HG03025 (cell line): Measurements from ENCODE around the gene ATAD3B.
"Not testable (repeated sequence)": the region's sequence is repeated elsewhere in the genome, so short reads cannot be mapped to it uniquely, and the experiment has no call there.

Experiments used
- ATAC-seq: cut with Tn5 transposase; IDR thresholded peaks from one replicate; pipeline ENCODE4 v1.9.1; 2021; ENCODE audit warnings: mild to moderate bottlenecking, moderate library complexity; ENCODE audit not compliant: unreplicated experiment, low FRiP score

The ATAD3B gene

DNA sequence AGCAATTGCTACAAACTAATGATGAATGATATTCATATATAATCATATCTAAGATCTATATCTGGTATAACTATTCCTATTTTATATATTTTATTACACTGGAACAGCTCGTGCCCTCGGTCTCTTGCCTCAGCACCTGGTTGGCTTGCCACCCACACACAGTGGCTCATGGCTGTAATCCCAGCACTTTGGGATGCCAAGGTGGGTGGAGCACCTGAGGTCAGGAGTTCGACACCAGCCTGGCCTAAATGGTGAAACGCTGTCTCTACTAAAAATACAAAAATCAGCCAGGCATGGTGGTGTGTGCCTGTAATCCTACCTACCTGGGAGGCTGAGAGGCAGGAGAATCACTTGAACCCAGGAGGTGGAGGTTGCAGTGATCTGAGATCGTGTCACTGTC, 34.2 kb downstream of the ATAD3B start:
- not testable (repeated sequence) for ATAC-seq

GRCh38 chr1:1507305-1507704, 35.7 kb downstream of the ATAD3B start:
- no peak for ATAC-seq

DNA sequence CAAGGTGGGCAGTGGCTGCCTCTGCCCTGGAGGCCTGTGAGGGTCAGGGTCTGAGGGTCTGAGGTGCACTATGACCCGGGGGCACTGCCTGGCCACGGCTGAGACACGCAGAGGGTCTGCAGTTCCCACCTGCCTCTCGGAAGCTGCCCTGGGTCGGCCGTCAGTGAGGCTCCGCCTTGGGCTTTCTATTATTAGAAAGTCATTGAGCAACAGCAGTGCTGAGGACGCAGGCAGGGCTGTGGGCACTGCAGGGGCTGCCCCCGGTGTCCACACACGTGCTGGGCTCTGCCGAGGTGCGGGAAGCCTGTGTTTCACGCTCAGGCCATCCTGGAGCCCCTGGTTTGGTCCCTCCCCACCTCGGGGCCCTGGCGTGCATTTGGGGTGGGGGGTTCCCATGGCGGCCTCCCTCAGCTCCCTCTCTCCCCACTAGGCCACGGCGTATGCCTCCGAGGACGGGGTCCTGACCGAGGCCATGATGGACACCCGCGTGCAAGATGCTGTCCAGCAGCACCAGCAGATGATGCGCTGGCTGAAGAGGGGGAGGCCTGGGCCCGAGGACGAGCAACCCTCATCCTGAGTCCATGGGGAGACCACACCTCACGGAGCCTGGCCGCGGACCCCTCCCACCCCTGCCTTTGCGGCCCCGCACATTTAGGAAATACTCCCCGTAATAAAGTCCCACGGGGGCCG, 37.4 kb downstream of the ATAD3B start:
- ATAC-seq, result not testable (repeated sequence)

DNA sequence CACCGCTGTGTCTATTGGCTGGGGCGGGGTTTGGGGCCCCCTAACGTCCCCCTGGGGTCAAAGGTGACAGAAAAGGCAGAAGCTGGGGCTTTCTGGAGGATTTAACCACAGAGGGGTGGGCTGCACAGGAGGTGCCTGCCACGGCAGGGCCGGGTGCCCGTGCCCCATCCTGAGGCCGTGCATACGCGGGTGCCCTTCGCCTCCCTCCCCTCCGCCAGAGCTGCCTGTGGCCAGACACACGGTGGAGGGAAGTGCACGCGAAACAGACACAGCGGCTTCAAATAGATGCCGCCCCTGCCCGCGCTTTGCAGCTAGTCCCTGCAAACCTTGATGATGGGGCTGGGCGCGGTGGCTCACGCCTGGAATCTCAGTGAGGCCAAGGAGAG, 37.9 kb downstream of the ATAD3B start:
- ATAC-seq, result not testable (repeated sequence)

DNA sequence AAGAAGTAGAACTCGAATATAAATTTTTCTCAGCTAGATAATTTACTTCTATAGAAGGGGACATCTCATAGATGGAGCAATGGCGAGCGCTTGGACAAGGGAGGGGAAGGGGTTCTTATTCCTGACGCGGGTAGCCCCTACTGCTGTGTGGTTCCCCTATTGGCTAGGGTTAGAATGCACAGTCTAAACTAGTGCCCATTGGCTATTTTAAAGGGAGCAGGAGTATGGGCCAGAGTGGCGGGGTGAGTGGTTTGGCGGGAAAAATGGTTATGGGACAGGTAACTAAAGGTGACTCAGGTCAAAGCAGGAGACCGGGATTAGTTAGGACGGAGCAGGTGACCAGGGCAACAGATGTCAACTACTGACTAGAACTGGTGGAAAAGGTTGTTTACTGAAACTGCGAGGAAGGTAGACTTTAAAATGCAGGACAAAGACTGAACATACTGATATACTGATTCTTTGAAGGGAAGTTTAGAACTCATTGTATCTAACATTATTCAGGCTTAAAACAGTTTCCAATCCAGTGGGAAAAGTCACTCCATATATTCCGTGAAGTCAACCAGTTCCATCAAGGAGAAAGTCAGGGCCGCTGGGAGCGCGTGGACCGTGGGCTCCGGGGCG, 39.5 kb downstream of the ATAD3B start:
- ATAC-seq, result no peak

GRCh38 chr1:1511533-1512285, 40.1 kb downstream of the ATAD3B start, which contains the start of gene ATAD3A:
Gene ATAD3A, plus strand, starts transcription at chr1:1512162. Its CDS starts 107 bp downstream, at chr1:1512269.
- peak; percentile 76 for ATAC-seq

GRCh38 chr1:1512425-1512824, 40.9 kb downstream of the ATAD3B start:
- ATAC-seq, result peak; percentile 7

- not testable (repeated sequence) for ATAC-seq
Observed at GRCh38 chr1:1513675-1514074, 42.1 kb downstream of the ATAD3B start.

DNA sequence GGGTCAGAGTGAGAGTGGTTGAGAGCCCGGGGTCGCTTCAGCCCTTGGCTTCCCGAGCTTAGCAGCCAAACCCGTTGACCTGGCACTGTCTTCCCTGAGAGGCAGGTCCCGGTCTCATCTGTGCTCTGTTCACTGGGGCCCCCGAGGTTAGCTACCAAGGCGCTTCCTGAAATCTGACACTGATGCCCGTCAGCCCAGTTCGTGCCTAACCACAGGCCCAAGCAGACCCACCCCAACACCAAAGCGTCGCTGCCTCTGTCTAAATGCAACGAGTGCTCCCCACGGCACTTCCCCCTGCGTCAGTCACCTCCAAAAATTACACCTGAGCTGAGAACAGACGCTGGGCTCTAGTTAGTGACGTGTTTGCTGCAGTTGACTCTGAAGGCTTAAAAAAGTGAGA, 42.8 kb downstream of the ATAD3B start:
- ATAC-seq, result not testable (repeated sequence)

DNA sequence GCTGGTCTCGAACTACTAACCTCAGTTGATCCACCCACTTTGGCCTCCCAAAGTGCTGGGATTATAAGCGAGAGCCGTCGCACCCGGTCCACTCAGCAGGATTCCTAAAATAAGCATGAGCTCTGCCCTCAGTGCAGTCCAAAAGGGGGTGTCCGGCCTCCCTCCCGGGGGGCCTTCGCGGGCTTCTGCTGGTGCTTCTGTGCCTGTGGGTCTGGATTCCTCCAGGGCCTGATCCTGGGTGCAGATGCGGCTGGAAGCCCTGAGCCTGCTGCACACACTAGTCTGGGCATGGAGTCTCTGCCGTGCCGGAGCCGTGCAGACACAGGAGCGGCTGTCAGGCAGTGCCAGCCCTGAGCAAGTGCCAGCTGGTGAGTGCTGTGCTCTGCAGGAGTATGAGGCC, 45.4 kb downstream of the ATAD3B start:
- not testable (repeated sequence) for ATAC-seq

- no peak for ATAC-seq
Observed at GRCh38 chr1:1517973-1518620, 46.5 kb downstream of the ATAD3B start.

GRCh38 chr1:1518621-1519007, 47.0 kb downstream of the ATAD3B start:
- ATAC-seq, result not testable (repeated sequence)

DNA sequence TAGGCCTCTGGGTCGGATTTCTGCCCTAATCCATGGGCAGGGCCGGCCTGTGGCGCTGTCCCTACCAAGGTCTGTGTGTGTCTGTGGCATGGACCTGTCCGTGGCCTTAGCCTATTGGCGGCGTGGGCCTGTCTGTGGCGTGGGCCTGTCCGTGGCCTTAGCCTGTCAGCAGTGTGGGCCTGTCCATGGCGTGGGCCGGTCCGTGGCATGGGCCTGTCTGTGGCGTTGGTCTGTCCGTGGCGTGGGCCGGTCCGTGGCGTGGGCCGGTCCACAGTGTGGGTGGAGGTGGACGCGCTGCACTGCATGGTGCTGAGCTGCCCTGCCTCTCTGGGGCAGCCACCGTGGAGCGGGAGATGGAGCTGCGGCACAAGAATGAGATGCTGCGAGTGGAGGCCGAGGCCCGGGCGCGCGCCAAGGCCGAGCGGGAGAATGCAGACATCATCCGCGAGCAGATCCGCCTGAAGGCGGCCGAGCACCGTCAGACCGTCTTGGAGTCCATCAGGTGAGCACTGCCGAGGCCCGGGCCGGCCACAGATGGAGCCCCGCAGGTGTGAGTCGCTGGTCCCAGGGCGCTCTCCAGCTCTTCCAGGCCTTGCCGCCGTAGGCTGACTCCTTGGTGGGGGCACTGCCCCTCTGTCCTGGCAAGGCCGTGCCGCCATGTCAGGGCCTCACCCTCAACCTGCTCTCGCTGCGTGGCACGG, 48.4 kb downstream of the ATAD3B start:
- ATAC-seq, result not testable (repeated sequence)

DNA sequence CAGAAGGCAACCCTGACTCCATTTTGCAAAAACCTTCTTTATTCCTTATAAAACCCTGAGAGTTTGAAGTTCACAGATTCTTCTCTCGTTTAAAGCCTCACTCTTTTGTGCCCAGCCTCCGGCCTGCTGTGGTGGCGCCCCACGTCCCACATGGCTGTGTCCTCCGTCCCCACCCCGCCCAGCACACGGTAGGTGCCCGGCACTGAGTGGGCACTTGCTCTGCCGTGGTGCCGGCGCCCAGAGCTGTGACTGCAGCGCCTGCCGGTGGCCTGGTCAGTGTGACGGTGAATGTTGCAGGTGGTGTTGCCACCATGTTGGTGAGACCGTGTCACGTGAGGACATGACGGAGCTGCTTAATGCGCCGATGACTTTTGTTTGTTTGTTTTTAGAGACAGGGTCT, 49.8 kb downstream of the ATAD3B start:
- no peak for ATAC-seq

DNA sequence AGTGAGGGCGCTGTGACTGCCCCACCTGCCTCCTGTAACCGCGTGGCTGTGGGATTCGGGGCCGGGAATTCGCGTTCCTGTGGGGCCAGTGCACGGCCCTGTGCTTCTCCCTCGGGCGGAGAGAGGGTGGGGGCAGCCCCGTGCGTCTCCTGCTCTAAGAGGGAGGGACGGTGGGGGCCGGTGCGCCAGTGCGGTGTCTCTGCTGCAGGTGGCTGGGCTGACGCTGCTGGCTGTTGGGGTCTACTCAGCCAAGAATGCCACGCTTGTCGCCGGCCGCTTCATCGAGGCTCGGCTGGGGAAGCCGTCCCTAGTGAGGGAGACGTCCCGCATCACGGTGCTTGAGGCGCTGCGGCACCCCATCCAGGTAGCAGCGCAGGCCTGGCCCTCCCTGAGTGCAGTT, 51.0 kb downstream of the ATAD3B start:
- not testable (repeated sequence) for ATAC-seq

DNA sequence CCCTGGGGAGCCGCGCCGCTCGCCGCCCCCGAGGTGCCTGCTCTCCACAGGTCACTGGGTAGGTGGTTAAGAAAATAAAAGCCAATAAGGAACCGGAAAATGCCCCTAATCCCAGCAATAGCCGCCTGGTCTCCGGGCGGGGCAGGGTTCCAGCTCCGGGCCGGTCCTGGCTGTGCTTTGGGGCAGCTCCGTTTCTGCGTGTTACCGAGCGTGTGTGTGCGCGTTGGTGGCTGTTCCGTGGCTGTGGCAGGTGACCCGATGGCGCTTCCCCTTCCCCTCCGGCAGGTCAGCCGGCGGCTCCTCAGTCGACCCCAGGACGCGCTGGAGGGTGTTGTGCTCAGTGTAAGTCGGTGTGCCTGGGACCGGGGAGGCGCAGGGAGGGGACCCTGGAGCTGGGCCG, 51.7 kb downstream of the ATAD3B start:
- not testable (repeated sequence) for ATAC-seq

DNA sequence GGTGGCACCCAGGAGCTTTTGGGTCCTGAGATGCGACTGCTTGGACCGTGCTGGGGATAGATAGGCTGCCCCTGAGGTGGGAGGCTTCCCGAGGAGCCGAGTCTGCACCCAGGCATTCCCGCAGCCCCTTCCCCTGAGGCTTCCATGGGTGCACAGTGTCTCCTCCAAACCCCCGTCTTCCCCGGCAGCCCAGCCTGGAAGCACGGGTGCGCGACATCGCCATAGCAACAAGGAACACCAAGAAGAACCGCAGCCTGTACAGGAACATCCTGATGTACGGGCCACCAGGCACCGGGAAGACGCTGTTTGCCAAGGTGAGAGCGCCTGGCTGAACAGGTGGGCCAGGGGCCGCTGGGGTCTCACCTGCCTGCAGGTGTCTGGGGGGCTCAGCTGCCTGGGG, 52.1 kb downstream of the ATAD3B start:
- not testable (repeated sequence) for ATAC-seq

- ATAC-seq, result not testable (repeated sequence)
Observed at GRCh38 chr1:1524750-1525383, 53.3 kb downstream of the ATAD3B start.

GRCh38 chr1:1526476-1526875, 54.9 kb downstream of the ATAD3B start:
- ATAC-seq, result not testable (repeated sequence)
